NCI-H69 (cell line): ENCODE data around the gene USP36.
"Not testable (repeated sequence)": the region's sequence is repeated elsewhere in the genome, so short reads cannot be mapped to it uniquely, and the experiment has no call there.

Source experiments
- DNase-seq: peaks from one replicate; lab custom pipeline; 2025; lab: John Stamatoyannopoulos, UW

The USP36 gene

DNA sequence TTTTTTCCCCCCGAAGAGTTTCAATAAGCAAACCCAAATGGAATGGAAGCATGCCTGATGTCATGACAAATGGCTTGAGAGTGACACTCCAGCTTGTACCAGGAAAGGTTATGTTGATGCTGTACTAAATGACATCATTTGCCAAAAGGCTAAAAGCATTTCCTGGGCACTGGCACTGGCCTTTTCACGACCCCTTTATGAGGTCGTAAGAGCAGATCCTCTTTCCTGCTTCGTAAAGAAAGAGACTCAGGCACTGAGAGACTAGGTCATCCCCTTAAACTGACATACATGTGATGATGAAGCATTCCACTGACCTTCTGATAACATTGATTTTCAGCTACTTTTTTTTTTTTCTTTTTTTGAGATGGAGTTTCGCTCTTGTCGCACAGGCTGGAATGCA lies 31.9 kb upstream of the USP36 start:
- peak; percentile 21 for DNase-seq

DNA sequence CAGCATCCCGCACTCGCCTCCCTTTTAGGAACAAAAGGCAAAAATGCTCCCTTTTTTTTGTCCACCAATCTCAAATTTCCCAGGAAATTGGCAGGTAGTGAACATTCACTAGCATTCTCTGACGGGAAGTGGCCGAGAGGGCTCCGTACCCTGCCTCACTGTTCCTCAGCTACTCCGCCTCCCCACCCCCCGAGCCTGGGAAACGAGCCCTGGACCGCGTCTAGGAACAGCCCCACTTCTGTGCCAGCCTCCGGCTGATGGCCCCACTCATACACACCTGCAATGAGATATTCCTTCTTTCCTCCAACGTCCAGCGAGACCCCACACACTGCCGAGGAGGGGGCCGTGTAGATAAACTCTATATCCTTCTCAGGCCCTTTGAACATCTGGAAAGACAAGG lies 30.0 kb upstream of the USP36 start:
- no peak for DNase-seq

DNA sequence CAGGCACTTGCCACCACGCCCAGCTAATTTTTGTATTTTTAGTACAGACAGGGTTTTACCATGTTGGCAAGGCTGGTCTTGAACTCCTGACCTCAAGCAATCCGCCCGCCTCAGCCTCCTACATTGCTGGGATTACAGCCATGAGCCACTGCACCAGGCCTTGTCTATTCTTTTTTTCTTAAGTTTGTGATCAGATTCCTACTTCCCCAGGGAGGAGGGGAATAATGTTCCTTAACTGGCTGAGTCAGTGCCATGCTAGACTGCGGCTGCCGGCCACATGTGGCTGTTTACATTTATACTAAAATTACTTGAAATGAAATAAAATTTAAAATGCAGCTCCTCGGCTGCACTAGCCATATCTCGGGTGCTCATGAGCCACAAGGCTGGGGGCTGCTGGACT lies 27.8 kb upstream of the USP36 start:
- DNase-seq = no peak

DNA sequence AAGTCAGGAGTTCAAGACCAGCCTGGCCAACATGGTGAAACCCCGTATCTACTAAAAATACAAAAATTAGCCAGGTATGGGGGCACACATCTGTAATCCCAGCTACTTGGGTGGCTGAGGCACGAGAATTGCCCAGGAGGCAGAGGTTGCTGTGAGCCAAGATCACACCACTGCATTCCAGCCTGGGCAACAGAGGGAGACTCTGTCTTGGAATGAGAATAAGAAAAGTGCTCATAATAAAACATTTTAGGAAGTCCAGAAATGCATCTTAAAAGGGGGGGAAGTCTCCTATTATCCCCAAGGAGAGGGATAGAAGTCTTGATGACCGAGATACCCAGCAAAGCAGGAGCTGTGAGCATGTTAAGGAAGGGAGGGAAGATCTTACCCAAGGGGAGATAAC lies 26.4 kb upstream of the USP36 start:
- not testable (repeated sequence) for DNase-seq

DNA sequence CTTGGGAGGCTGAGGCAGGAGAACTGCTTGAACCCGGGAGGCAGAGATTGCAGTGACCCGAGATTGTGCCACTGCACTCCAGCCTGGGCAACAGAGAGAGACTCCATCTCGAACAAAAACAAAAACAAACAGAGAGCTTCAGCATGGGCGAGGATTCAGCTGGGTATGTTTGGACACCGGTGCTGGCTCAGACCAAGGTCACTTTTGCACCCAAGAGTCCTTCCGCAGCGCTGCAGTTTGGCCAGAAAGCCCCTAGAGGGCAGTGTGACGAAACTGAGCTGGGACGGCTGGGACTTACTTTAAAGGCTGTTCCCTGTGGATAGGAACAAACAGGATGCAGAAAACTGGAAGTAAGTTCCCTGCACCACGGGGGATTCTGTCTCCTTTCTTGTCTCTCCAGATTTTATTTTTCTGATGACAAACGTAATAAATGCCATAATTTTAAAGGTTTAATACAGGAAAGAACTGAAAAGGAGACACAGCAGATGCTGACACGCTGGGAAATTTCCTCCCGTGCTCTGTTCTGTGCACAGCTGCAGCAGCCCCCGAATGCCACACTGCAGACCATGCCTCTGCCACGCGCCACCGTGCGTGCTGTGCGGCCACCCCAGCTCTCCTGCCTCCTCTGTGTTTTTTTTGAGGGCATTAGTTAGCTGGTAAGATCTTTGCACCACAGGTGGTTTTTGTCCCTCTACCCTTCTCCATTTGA lies 25.2 kb upstream of the USP36 start:
- DNase-seq = peak; percentile 80

DNA sequence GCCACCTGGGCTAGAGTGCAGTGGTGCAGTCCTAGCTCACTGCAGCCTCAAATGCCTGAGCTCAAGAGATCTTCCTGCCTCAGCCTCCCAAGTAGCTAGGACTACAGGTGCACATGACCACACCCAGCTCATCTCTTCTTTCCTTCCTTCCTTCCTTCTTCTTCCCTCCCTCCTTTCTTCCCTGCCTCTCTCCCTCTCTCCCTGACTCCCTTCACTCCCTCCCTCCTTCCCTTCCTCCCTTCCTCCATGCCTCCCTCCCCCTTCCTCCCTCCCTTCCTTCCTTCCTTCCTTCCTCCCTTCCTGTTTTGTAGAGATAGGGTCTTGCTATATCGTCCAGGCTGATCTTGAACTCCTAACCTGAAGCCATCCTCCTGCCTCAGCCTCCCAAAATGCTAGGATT lies 23.5 kb upstream of the USP36 start:
- DNase-seq = no peak

DNA sequence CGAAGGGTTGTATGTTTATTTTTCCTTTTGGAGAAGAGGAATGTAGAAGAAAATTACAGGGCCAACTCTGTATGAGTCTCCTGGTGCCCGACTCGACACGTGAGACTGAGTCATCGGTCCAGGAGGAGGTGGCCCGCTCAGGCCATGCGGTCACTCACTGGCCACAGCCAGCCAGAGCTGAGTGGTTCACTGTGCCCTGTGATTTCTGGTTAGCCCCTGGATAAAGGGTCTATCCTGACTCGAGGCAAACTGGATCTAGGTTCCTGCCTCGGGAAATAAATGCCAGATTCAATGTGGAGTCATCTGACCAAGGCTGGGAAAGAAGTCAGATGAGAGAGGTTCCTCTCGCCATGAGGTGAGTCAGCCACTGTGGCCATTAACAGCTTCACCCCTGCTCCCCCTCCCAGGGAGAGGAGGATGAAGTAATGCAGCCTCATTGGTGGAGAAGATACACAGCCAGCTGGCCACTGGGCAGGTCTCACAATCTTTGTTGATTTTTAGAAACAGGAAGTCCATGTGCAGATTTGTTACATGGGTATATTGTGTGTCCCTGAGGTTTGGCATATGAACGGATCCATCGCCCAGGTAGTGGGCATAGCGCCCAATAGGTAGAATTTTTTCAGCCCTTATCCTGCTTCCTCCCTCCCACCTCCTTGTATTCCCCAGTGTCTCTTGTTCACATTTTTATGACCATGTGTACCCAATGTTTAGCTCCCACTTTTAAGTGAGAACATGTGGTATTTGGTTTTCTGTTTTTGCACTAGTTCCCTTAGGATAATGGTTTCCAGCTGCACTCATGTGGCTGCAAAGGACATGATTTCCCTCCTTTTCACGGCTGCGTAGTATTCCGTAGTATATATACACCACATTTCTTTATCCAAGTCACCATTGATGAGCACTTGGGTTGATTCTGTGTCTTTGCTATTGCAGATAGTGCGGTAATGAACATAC lies 21.7 kb upstream of the USP36 start:
- peak; percentile 67 for DNase-seq

DNA sequence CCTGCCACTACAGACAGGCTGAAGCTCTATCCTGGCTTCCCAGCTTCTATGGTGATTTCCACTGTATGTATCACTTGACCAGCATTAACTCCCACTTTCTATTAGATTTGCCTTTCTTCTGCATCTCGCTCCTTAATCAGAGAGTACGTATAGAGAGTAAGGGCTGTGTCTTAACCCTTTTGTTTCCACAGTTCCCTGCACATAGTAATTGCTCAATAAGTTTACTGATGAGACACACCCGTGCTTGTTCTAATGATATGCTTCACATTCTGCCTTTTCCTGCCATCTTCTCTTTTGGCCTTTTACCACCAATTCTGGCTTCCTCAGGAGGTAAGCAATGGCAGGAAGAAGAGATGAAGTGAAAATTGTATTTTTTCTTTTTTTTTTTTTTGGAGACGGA lies 20.6 kb upstream of the USP36 start:
- DNase-seq = no peak

DNA sequence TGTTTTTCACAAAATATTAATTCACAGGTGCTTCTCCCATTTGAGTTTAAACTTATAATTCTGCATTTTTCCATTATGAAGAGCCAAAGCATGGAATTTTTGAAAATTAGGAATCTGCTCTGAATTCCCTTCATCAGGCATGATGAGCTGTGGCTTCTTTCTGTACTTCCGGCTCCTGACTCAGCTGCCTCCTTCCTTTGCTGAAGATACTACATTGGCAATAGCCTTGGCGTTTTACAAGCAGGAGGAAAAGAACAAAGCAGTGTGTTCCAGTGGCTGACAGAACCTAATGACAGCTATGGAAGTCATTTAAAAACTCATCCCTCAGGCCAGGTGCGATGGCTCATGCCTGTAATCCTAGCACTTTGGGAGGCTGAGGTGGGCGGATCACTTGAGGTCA lies 18.4 kb upstream of the USP36 start:
- no peak for DNase-seq

DNA sequence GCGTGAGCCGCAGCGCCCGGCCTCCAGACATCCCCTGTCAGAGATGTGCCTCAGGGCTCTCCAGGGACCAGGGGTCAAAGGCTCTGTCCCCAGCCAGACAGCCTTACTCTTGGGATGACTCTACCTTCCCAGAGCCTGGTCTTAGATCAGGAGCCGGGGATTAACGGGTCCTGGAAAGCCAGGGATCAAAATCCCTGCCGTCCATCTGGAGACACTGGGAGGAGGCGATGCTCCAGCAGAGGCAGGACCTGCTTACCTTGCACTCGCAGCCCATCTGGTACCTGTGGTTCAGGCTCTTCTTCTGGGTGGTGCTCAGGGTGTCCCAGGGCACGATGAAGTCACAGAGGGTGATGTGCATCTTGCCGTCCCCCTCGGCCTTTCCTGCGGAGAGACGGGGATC lies 16.7 kb upstream of the USP36 start:
- no peak for DNase-seq

DNA sequence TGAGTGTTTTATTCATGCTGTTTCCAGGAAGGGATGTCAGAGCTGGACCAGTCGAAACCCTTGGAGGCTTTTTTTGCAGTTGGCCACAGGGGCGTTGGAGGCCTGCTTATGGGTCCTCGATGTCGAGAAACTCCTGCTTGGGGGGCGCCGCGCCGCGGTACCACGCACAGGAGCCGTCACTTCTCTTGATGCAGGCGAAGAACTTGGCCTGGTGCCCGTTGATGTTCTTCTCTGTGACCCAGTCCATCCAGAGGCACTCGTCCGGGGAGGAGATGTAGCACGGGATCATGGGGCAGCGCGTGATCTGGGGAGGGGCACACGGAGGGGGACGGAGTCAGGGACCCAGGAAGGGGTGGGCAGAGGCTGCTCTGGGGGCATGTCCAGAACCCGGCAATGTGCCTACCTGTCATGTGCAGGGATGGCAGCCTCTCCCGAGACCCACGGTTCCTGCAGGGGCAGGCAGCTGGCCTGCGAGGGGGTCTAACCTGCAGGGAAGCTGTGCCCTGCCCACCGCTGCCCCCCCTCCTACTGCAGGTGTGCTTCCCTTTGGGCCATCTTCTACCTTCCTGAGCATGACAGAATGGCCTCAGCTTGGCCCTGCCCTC lies 15.0 kb upstream of the USP36 start:
- no peak for DNase-seq

DNA sequence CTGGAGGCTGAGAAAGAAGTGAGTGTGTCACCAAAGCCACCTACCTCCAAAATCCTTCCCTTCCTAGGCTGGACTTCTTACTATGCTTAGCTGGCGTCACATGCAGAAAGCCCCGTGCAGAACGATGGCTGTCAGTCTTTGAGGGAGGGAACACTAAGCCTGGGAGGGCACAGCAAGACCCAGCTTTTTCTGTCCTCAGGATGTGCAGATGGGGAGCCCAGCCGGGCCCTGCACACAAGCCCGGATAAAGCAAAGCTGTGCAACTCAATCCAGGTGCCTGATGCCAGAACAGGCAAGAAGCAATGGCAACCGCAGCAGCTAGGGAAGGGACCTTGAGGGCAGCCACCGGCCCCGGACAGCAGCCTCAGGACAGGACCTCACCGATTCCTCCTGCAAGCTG lies 13.9 kb upstream of the USP36 start:
- DNase-seq = no peak

DNA sequence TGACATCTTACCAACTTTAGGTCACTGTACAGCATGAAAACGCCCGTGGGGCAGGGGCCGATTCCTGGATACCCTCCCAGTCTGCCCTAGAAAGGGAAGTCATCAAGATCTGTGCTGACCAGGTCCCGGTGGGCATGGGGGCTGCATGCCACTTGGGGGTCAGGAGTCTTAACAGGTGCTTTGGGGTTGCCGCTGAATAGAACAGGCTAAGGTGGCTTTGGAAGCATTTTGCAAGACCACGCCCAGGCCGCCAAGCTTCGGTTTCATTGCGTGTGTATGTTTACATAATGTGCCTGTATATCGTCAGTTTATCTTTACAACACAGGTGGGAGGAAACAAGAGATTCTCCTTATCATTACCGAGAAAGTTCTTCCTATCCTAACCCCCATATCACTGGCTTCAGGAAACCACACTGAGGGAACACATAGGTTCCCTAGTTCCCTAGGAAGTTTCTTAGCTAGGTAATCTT lies 13.3 kb upstream of the USP36 start:
- DNase-seq = no peak

DNA sequence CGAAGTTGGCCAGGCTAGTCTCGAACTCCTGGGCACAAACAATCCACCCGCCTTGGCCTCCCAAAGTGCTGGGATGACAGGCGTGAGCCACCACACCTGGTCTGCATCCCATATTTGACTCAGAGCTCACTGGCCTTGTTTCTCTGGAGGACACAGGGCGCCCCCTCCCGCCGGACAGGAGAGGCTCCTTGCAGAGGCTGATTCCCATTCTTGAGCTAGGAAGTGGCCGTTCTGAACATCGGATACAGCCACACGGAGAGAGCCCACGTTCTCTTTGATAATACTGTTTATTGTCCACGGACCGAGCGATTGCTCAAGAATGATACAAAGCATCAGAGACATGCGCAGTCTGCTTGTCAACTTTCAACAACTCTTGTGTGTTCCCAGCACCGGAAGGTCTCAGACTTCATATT lies 12.1 kb upstream of the USP36 start:
- no peak for DNase-seq

DNA sequence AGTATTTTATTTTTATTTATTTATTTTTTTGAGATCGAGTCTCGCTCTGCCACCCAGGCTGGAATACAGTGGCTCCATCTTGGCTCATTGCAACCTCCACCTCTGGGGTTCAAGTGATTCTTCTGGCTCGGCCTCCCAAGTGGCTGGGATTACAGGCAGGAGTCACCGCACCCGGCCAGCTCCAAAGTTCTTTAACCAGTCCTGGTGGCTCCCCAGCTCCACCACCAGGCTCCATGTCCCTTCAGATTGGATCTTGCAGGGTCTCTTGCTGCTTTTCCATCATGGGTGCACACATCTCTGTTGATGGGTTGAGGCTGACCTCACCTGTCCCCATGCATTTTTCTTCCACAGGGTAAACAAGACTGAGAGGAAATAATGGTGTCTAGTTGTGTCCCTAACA lies 8.4 kb upstream of the USP36 start:
- no peak for DNase-seq

DNA sequence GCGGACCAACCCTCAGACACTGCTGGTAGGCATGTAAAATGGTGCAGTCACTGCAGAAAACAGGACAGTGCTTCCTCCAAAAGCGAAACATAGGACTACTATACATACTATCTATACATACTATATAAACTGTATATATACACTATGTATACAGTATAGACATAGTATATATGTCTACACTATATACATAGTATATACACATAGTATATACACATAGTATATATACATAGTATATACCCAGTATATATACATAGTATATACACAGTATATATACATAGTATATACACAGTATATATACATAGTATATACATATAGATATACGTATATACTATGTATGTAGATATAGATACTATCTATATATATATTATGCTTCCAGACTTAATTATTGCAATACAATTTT lies 6.4 kb upstream of the USP36 start:
- DNase-seq = no peak

DNA sequence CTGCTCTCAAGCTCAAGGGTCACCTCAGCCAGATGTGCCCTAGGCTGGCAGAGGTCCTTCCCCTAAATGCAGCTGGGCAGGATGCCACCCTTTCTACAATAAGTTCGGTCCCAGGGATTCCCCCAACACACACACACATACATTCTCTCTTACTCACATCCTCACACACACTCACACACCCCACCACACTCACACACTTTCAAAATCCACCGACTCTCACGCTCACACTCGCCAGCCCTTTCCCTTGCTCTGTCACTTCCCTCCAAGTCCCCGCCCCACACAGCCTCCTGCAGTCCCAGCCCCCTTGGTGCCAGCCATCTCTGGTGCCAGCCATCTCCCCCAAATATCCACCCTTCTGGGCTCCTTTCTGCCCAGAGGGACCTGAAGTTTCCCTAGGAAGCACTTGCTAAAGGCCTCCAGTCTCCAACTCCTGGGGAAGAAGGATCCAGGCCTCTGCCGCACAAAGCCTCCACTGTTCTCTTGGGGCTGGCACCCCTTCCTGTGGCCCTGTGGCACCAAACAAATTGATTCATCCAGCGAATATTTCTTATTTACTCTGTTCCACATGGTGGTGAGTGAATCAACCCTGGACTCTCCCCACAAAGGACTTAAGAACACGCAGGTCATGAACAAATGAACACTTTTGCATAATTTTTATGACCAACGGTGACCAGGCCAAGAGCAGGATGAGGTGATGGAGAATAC lies 3.8 kb upstream of the USP36 start:
- DNase-seq = no peak

DNA sequence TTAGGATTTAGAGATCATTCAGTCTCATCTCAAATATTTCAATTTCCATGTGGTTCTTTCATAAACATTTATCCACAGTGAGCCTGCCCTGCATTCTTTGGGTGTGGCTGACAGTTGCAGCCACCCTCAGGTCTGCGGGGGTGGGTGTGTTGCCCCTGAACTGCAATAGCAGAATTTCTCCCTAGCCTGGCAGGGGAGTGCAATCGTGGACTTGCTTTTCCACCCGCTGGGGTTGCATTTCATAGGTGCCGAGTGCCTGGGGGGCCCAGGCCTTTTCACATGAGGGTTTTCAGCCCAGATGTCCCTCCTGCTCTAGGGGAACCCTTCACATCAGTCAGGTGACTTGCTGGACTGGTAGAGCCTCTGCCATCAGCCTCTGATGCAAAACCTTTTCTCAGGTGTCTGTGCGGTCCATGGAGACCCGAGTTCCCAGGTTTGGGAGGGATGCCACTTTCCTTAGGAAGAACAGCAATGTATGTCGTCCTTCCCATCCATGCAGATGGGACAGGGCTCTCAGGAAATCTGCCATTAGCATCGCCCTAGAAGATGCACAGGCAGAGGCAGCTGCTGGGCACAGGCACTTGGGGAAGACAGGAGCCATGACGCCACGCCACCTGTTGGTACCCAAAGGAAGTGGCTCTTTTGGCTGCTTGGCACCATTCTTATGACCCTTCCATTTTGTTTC lies 2.4 kb upstream of the USP36 start:
- peak; percentile 79 for DNase-seq

DNA sequence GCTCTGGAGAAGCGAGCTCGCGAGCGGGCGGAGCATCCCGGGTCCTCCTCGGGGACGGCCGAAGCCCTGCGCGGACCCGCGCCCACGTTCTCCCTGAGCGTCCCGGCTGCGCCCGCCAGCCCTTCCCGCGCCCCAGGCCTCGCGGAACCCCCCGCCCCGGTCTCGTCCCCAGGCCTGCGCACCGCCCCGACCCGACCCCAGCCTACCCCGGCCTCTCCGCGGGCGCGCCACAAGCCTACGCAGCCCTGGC lies 159 bp downstream of the USP36 start:
- DNase-seq = no peak

DNA sequence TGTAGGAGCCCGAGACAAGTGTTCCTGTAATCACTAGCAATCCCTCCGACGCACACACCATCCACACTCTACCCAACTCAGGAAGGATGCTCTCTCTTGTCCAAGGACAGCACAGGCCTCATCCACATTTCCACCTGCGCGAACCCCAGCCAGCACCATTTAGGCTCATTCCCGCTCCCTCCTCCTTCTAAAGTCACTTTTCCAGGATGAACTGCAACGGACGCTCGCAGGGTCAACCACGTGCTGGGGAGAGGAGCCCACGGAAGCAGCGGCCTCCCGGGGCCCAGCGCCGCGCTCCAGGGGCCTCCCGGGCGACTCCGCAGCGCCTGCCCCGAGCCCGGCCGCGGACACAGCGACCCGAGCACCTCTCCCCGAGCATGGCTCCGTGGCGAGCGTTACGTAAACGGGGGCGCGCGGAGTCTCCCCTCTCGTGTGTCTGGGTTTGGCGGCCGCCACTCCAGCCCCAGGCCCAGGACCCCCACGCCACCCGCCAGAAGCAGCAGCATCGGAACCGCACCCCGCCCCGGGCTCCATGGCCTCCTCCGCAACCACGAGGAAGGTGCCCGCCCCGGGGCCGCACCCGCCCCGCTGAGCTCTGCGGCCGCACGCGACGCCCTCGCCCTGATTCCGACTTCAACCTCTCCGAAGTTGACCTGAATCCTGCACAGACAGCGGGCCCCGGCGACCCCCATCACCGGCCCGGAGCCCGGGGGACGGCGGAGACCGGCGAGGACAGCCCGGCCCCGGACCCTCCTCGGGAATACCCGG lies 668 bp downstream of the USP36 start:
- peak; percentile 64 for DNase-seq

DNA sequence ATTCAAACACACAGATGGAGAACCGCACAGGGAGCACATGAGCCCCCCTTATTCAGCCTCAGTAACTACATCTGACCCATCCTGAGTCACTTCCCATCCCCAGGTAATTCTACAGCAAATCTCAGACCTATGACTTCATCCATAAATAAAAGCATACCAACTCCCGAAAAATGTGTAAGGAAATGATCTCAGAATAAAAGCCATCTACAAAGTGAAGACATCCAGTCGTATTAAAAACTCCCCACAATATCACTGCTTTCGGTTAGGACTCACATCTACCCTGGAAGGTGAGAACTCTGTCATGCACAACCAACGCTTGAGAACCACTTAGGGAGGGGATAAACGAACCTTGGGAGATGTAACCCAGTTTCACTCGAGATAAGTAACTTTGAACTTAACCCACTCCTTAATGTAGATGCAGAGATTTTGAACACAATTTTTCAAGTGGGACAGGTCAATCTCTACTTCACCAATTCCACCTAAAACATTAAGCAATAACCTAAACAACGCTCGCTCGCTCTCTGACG lies 1.3 kb downstream of the USP36 start:
- no peak for DNase-seq
